ENCODE results near the gene SMIM14.

The SMIM14 gene

GRCh38 chr4:39497909-39498726, 140.5 kb downstream of the SMIM14 start:
- peak; percentile 16 for DNase-seq (ENCODE audit: low read depth)

Measured in EH (cell line).